DMS53 treated with DMSO at 0.1 percent for 48 hours (cell line): ENCODE data around the gene GLE1.

Experiments
- DNase-seq: peaks from one replicate; lab custom pipeline; 2025; ENCODE audit not compliant: unreplicated experiment; lab: John Stamatoyannopoulos, UW

The GLE1 gene

GRCh38 chr9:128587453-128587852 lies 82.9 kb downstream of the GLE1 start:
- DNase-seq: no peak

- no peak for DNase-seq
Measured at GRCh38 chr9:128588581-128589233, 84.2 kb downstream of the GLE1 start.
